Stimulated activated CD8-positive, alpha-beta memory T cell treated with anti-CD3 and anti-CD28 coated beads, Interleukin-15, amount 100 ng/mL, for 48 hours (primary cell): ENCODE data around the gene EML2.
"Not testable (repeated sequence)": the region's sequence is repeated elsewhere in the genome, so short reads cannot be mapped to it uniquely, and the experiment has no call there.

ENCODE experiments used
- DNase-seq, 2 donors: peaks; one replicate each; pipeline ENCODE4 v3.0.0-alpha.2; 2020; ENCODE audit warnings: low read depth in 2 of 2

The EML2 gene

GRCh38 chr19:45638930-45639729 lies at the start of gene EML2:
EML2 (minus strand) TSS chr19:45639397; CDS start chr19:45639376, 21 bp downstream.
- peak; percentile 36 to 48 for DNase-seq

GRCh38 chr19:45687599-45687998 lies 48.4 kb upstream of the EML2 start:
- DNase-seq = no peak

GRCh38 chr19:45685045-45685444 lies 45.8 kb upstream of the EML2 start:
- DNase-seq = not testable (repeated sequence)

- DNase-seq = no peak
Measured at GRCh38 chr19:45682908-45683307, 43.7 kb upstream of the EML2 start.

- no peak for DNase-seq
Measured at GRCh38 chr19:45682117-45682516, 42.9 kb upstream of the EML2 start.

- DNase-seq = peak; percentile 79 to 85
Measured at GRCh38 chr19:45681391-45682015, 42.3 kb upstream of the EML2 start.

GRCh38 chr19:45677351-45678230 lies 38.4 kb upstream of the EML2 start:
- peak; percentile 66 to 84 for DNase-seq

GRCh38 chr19:45676851-45677263 lies 37.7 kb upstream of the EML2 start:
- peak in 1 of 2 donors; percentile 44 for DNase-seq

- DNase-seq = no peak
Measured at GRCh38 chr19:45674946-45675345, 35.7 kb upstream of the EML2 start.

- peak; percentile 58 to 65 for DNase-seq
Measured at GRCh38 chr19:45670670-45671453, 31.7 kb upstream of the EML2 start.

- no peak for DNase-seq
Measured at GRCh38 chr19:45668342-45668871, 29.2 kb upstream of the EML2 start.

GRCh38 chr19:45667620-45668341 lies 28.6 kb upstream of the EML2 start, which contains the start of gene GIPR:
GIPR (plus strand) TSS chr19:45668221; CDS start chr19:45669521, 1,300 bp downstream.
- peak; percentile 56 to 66 for DNase-seq

- DNase-seq = no peak
Measured at GRCh38 chr19:45664575-45664974, 25.4 kb upstream of the EML2 start.

- no peak for DNase-seq
Measured at GRCh38 chr19:45663800-45664199, 24.6 kb upstream of the EML2 start.

GRCh38 chr19:45660636-45661035 lies 21.4 kb upstream of the EML2 start:
- no peak for DNase-seq

- no peak for DNase-seq
Measured at GRCh38 chr19:45659096-45659729, 20.0 kb upstream of the EML2 start.

- DNase-seq = no peak
Measured at GRCh38 chr19:45657520-45658167, 18.4 kb upstream of the EML2 start.

GRCh38 chr19:45655073-45655472 lies 15.9 kb upstream of the EML2 start:
- DNase-seq = no peak

GRCh38 chr19:45653634-45654033 lies 14.4 kb upstream of the EML2 start:
- no peak for DNase-seq
